Body of pancreas (tissue), 4 donors: ENCODE data around the gene SLC38A2. TPM values are rescaled to one million over a fixed set of nuclear protein-coding genes. Genes with fewer than 3 reads are reported as not detected.

ENCODE experiments used
- ATAC-seq: fragments of 150-250 bp; one replicate; pipeline ENCODE4 v1.9.1; 2016
- DNase-seq, 4 donors: peaks; one replicate each; pipeline ENCODE4 v3.0.0-alpha.2; 2019
- H3K27ac ChIP-seq, 4 donors: fragments of 200-600 bp; sonication (generic); 1 replicate in 3 of 4; 2 replicates in 1 of 4; pipeline versions ENCODE4 v1.5.1 to v1.6.1; 2016 to 2019; ENCODE audit warnings: mild to moderate bottlenecking in 1 of 4, mixed read lengths in 1 of 4, moderate library complexity in 1 of 4
- H3K27me3 ChIP-seq, 2 donors: fragments of 200-600 bp; sonication (generic); one replicate each; pipeline ENCODE4 v1.6.0; 2016; ENCODE audit warnings: mild to moderate bottlenecking in 1 of 2
- H3K36me3 ChIP-seq, 2 donors: fragments of 200-600 bp; sonication (generic); replicated peaks in 1 of 2; 2 replicates each; pipeline ENCODE4 v1.5.1; 2016; ENCODE audit warnings: low read depth in 2 of 2; ENCODE audit not compliant: insufficient read depth in 1 of 2
- H3K4me1 ChIP-seq: fragments of 200-600 bp; sonication (generic); one replicate; pipeline ENCODE4 v1.6.0; 2016
- H3K4me3 ChIP-seq, 2 donors: fragments of 200-600 bp; sonication (generic); 1 replicate in 1 of 2; 2 replicates in 1 of 2; pipeline ENCODE4 v1.5.1; 2016 to 2019
- H3K9me3 ChIP-seq, 3 donors: fragments of 200-600 bp; sonication (generic); 1 replicate in 2 of 3; 2 replicates in 1 of 3; pipeline ENCODE4 v1.5.1; 2016
- POLR2A ChIP-seq, 3 donors: fragments of 450-650 bp; IDR thresholded peaks; one replicate each; pipeline ENCODE4 v1.6.1; 2016; ENCODE audit warnings: antibody characterized with exemption in 3 of 3, mild to moderate bottlenecking in 2 of 3
- WGBS, 2 donors: methylation state at CpG; one replicate each; pipeline ENCODE4 v1.1.5; 2017; 5-methylcytosine and 5-hydroxymethylcytosine counted together
- intact Hi-C: fragments of 100-400 bp; cut with DNase I; formaldehyde crosslinking; loops from one replicate; pipeline ENCODE4 v1.15.1; 2023
- total RNA-seq, 2 donors: library from RNA; depleted of rRNA; stranded (reverse); fragments of >200 nt; gene quantifications; one replicate each; pipeline ENCODE4 v1.1.0, GENCODE V29; 2016
- TF ChIP-seq, protein P1 (sequence below), 7 experiments: fragments of 450-650 bp in 4 of 7; fragments of 200-600 bp in 3 of 7; sonication (generic) in 3 of 7; IDR thresholded peaks; one replicate each; pipeline ENCODE4 v1.5.1; 2016 to 2019; ENCODE audit warnings: antibody characterized with exemption in 7 of 7

Gene SLC38A2
- total RNA-seq, 2 donors from 2014 or later = 184 to 203 TPM

DNA sequence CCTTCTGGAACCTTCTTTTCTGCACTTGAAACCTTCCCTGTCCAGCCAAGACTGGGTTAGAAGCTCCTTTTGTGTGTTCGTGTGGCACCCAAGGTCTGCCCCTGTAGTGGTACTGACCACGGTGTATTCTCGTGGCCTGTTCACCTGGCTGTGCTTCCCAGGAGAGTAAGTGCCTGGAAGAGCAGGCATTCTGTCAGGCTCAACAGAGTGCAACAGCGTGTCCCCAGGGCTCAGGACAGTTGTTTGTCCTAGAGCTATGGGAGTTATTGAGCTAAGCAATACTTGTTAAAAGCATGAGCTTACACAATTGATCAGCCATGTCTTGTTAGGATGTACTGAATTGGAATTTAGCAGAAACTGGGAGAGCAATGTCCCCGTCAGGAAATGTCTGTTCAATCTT lies 12.9 kb upstream of the SLC38A2 start:
- H3K9me3 ChIP-seq = no peaks in the 10 kb centered on the region
- no peaks in the 10 kb centered on the region for H3K36me3 ChIP-seq
- intact Hi-C loops = no loop called here
- no peaks in the 10 kb centered on the region for H3K27me3 ChIP-seq
- DNase-seq (no peak), ATAC-seq (no peak)
- peak overlapping the region; percentile 34 to 99 (median 98) for H3K27ac ChIP-seq
- TF ChIP-seq, protein P1, sequence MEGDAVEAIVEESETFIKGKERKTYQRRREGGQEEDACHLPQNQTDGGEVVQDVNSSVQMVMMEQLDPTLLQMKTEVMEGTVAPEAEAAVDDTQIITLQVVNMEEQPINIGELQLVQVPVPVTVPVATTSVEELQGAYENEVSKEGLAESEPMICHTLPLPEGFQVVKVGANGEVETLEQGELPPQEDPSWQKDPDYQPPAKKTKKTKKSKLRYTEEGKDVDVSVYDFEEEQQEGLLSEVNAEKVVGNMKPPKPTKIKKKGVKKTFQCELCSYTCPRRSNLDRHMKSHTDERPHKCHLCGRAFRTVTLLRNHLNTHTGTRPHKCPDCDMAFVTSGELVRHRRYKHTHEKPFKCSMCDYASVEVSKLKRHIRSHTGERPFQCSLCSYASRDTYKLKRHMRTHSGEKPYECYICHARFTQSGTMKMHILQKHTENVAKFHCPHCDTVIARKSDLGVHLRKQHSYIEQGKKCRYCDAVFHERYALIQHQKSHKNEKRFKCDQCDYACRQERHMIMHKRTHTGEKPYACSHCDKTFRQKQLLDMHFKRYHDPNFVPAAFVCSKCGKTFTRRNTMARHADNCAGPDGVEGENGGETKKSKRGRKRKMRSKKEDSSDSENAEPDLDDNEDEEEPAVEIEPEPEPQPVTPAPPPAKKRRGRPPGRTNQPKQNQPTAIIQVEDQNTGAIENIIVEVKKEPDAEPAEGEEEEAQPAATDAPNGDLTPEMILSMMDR (IDR thresholded peaks at IDR 0.05) = no peak
- no peak for TF ChIP-seq POLR2A (IDR thresholded peaks at IDR 0.05)
- WGBS, 2 donors = 75 to 83% methylated on average over 5 of the region's 5 CpGs
- peaks cover 38% of the 10 kb centered on the region for H3K4me1 ChIP-seq
- no peak overlapping the region for H3K4me3 ChIP-seq

DNA sequence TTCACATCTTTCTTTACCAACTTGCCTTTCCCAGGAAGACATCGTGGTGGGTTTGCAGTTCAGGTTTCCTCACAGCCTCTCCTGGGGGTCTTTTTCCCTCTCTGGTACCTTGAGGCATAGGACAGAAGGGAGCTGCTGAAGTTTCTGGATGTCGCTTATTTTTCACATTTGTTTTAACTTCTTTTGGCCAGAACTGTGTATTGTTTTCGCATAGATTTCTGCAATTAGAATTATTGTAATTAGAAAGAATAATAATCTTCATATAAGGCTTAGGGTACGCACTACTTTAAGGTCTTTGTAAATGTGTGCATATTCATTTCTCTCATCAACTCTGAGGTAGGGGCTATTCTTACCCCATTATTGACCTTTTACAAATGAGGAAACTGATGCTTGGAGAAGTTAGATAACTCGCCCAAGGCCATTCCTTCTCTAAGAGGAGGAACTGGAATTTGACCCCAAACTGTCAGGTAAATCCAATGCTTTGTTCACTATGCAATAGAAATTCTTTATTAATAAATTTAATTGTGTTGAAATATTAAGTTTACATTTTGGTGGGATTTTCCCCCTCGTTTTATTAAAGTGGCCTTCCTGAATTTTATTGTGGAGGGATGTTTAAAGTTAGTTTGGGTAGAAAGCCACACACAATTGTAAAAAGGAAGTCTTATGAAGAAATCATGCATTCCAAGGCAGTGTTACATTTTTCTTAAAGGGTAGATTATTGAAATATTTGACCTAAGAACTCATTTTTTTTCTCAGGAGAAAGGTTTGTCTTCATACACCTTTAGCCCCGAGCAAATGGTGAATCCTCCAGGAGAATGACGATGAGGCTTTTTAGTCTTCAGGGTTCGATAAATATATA lies 12.1 kb upstream of the SLC38A2 start:
- TF ChIP-seq, protein P1 (IDR thresholded peaks at IDR 0.05) = no peak
- TF ChIP-seq POLR2A (IDR thresholded peaks at IDR 0.05) = no peak
- Histone ChIP-seq H3K27ac (peak overlapping the region; percentile 97 to 99 (median 98)), H3K36me3 (no peaks in the 10 kb centered on the region), H3K9me3 (no peaks in the 10 kb centered on the region), H3K4me1 (peaks cover 38% of the 10 kb centered on the region), H3K27me3 (no peaks in the 10 kb centered on the region), H3K4me3 (peak overlapping the region in 1 of 2 donors; percentile 38)
- ATAC-seq (no peak), DNase-seq (no peak)
- intact Hi-C loops = no loop called here
- 40 to 48% methylated on average over 9 of the region's 9 CpGs for WGBS, 2 donors

DNA sequence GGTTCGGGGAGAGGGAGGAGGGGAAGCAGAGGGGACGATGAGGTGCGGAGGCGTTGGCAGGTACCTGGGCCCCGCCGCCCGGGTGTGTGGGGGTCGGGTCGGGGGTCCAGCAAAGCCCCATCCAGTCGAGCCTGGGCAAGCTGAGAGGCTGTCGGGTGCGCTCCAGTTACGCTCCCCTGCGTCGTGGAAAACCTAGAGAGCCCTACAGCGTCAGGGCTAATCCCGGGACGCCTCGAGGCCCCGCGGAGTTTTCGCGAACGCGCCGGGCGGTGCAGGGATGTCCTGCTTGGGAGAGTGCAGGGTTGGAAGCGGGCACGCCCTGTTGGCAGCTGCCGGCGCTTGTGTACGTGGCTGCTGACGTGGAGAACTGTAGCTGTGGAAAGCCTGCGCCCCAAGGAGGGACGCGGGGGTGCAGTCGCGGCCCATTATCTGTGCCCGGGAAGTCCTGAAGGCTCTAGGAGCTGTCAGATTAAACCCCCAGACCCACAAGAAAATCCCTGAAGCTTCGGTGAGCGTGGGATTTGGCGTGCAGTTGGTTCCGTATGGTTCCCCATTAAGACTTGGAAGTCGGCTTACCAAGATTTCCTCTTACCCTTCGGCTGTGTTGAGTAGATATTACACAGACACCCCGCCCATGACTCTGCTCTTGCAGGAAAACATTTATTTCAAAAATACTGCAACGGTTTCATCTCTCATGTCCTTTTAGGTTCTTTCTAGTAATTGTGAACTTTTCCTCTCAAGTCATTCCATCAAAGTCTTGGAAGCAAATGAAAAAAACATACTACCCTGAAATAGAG lies 11.3 kb upstream of the SLC38A2 start:
- peaks cover 38% of the 10 kb centered on the region for H3K4me1 ChIP-seq
- 0 to 1% methylated on average over 32 to 46 of the region's 47 CpGs for WGBS, 2 donors
- TF ChIP-seq, protein P1 (IDR thresholded peaks at IDR 0.05) = peak in 4 of 7 experiments; percentile 18 to 30 (median 26)
- peak; percentile 87 to 95 (median 93) for TF ChIP-seq POLR2A (IDR thresholded peaks at IDR 0.05)

DNA sequence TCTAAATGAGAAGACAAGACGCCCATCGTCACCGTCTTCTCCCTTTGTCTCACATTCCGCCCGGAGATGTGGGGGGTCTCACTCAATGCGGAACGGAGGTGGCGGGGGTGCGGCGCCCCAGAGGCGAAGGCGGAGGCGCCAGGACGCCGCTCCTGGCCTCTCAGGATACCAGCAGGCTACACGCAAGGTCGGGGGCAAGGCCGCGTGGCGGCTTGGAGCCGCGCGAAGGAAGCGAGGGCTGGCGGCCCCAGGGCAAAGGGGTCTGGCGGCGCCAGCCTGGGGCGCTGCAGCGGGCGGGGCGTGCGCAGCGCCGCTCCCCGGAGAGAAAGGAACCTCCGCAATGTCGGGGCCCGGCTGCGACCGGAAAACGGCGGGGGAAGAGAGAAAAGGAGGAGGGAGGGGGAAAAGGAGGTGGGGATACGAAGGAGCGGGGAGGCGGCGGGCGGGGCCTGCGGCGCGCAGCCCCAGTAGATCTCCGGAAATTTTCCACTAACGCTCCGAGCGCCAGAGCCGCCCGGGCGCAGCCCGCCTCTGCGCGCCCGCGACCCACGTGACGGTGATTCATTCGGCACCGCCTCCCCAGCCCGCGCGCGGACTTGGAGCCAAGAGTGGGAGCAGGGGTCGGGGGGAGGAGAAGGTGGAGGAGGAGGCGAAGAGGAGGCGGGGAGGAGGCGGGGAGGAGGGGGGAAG lies 10.5 kb upstream of the SLC38A2 start:
- DNase-seq (peak; percentile 97 to 98 (median 97)), ATAC-seq (peak; percentile 88)
- H3K9me3 ChIP-seq = no peaks in the 10 kb centered on the region
- peak overlapping the region; percentile 38 to 54 for H3K4me3 ChIP-seq
- H3K4me1 ChIP-seq = peaks cover 38% of the 10 kb centered on the region
- no peaks in the 10 kb centered on the region for H3K27me3 ChIP-seq
- intact Hi-C loops = no loop called here
- no peaks in the 10 kb centered on the region for H3K36me3 ChIP-seq
- TF ChIP-seq POLR2A (IDR thresholded peaks at IDR 0.05) = peak in 2 of 3 donors; percentile 24 to 78
- TF ChIP-seq, protein P1 (IDR thresholded peaks at IDR 0.05) = peak in 3 of 7 experiments; percentile 13 to 43 (median 22)
- 1% methylated on average over 56 to 67 of the region's 74 CpGs for WGBS, 2 donors
- peak overlapping the region; percentile 97 to 99 (median 98) for H3K27ac ChIP-seq

More for the DNA sequence above, 11.3 kb upstream of the SLC38A2 start:
- Histone ChIP-seq H3K4me3 (peak overlapping the region; percentile 38 to 54), H3K9me3 (no peaks in the 10 kb centered on the region), H3K27me3 (no peaks in the 10 kb centered on the region), H3K27ac (peak overlapping the region; percentile 97 to 99 (median 98)), H3K36me3 (no peaks in the 10 kb centered on the region)
- intact Hi-C loops = no loop called here
- DNase-seq (peak; percentile 92 to 95 (median 93)), ATAC-seq (peak; percentile 78)
